ENCODE measurements around the gene GARIN5B. TPM values are rescaled to one million over a fixed set of nuclear protein-coding genes. Genes with fewer than 3 reads are reported as not detected.
A peak's percentile ranks its signal among the peaks of the same experiment; 100 is the strongest.

GARIN5B gene
- total RNA-seq, 3 donors from 2014 or later: not detected

DNA sequence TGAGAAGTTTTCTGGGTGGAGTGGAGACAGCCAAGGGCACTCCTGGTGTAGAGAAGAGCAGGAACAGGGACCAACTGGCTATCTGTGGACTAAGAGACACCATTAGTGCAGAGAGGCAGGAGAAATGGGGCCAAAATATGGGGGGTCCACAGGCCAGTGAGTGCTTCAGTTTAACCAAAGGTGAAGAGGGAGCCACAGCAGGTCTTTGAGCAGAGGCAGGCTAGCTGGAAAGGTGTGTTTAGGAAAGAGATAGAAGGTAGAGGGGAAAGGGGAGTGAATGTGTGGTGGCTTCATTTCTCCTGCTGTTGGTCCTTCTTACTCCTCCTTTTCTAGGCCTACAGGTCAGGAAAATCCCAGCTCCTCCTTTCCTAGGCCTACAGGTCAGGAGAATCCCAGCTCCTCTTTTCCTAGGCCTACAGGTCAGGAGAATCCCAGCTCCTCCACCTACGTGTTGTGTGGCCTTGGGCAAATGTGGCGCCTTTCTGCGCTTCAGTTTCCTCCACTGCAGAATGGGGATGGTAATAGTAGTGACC, 19.5 kb upstream of the GARIN5B start:
- ATAC-seq (no peak), DNase-seq (no peak)
- TF ChIP-seq, protein P1, sequence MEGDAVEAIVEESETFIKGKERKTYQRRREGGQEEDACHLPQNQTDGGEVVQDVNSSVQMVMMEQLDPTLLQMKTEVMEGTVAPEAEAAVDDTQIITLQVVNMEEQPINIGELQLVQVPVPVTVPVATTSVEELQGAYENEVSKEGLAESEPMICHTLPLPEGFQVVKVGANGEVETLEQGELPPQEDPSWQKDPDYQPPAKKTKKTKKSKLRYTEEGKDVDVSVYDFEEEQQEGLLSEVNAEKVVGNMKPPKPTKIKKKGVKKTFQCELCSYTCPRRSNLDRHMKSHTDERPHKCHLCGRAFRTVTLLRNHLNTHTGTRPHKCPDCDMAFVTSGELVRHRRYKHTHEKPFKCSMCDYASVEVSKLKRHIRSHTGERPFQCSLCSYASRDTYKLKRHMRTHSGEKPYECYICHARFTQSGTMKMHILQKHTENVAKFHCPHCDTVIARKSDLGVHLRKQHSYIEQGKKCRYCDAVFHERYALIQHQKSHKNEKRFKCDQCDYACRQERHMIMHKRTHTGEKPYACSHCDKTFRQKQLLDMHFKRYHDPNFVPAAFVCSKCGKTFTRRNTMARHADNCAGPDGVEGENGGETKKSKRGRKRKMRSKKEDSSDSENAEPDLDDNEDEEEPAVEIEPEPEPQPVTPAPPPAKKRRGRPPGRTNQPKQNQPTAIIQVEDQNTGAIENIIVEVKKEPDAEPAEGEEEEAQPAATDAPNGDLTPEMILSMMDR (IDR thresholded peaks at IDR 0.05): no peak
- Histone ChIP-seq H3K36me3 (ENCODE audit: low read depth) (no peaks in the 10 kb centered on the region), H3K4me3 (no peak overlapping the region), H3K9me3 (no peaks in the 10 kb centered on the region), H3K4me1 (ENCODE audit: low read depth) (peaks cover 28% of the 10 kb centered on the region)
- intact Hi-C loops (cut with DNase I, micrococcal nuclease): loop anchor here (10.0 kb wide), 2 partner anchors 78 to 88 kb away; no protein-coding TSS in a partner anchor

DNA sequence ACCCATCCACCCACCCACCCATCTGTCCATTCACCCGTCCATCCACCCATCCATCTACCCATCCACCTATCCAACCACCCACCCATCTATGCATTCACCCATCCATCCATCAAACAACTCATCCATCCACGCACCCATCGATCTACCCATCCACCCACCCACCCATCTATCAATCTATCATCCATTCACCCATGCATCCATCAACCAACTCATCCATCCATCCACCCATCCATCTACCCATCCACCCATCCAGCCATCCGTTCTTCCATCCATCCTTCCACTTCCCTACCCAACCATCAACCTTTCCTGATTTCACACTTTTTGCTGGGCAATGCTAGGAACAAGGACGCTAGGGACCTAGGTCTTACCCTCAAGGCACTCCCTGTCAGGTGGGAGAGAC, 19.0 kb upstream of the GARIN5B start:
- no peak overlapping the region for H3K4me3 ChIP-seq
- no peaks in the 10 kb centered on the region for H3K36me3 ChIP-seq (ENCODE audit: low read depth)
- H3K4me1 ChIP-seq (ENCODE audit: low read depth): peaks cover 22% of the 10 kb centered on the region
- TF ChIP-seq, protein P1 (IDR thresholded peaks at IDR 0.05): no peak
- DNase-seq (no peak), ATAC-seq (no peak)
- intact Hi-C loops (cut with DNase I, micrococcal nuclease): loop anchor here (10.0 kb wide), 2 partner anchors 77 to 87 kb away; no protein-coding TSS in a partner anchor
- no peaks in the 10 kb centered on the region for H3K9me3 ChIP-seq

DNA sequence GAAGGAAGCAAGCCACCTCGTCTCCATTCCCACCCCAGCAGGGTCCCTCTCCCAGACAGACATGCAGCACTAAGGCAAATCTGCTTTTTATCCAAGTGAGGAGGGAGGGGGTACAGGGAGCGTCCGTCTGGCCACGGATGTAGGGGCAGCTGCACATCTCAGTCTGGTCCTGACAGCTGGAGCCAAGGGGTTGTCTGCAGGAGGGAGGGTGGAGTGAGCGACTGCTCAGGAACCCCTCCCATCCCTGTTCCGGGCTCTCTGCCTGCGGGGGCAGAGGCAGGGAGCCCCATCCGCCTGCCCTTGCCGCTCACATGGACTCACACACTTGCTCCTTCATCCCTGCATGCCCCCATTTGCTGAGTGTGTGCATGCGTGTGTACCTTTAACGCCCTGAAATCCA, 16.1 kb upstream of the GARIN5B start:
- Histone ChIP-seq H3K4me1 (ENCODE audit: low read depth) (peaks cover 10% of the 10 kb centered on the region), H3K36me3 (ENCODE audit: low read depth) (no peaks in the 10 kb centered on the region), H3K9me3 (no peaks in the 10 kb centered on the region), H3K4me3 (no peak overlapping the region)
- TF ChIP-seq, protein P1 (IDR thresholded peaks at IDR 0.05): no peak
- DNase-seq: no peak
- no peak for ATAC-seq
- intact Hi-C loops (cut with DNase I, micrococcal nuclease): no loop called here

DNA sequence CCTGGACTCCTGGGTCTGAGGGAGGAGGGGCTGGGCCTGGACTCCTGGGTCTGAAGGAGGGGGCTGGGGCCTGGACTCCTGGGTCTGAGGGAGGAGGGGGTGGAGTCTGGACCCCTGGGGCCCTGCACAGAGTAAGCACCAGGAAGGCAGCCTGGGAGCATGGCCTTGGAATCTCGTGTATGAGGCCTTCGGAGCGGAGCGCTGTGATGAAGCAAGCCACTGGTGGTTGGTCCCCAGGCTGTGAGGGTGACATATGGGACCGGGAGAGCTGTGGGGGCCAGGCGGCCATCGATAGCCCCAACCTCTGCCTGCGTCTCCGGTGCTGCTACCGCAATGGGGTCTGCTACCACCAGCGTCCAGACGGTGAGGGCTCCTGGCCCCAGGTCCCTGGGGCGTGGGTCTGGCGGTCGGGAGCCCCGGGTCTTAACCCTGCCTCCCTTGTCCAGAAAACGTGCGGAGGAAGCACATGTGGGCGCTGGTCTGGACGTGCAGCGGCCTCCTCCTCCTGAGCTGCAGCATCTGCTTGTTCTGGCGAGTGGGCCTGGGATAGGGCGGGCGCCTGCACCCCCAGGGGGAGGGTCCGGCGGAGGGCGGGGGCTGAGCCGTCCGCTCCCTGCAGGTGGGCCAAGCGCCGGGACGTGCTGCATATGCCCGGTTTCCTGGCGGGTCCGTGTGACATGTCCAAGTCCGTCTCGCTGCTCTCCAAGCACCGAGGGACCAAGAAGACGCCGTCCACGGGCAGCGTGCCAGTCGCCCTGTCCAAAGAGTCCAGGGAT, 14.5 kb upstream of the GARIN5B start:
- no peak for ATAC-seq
- no peaks in the 10 kb centered on the region for H3K36me3 ChIP-seq (ENCODE audit: low read depth)
- H3K4me1 ChIP-seq (ENCODE audit: low read depth): no peaks in the 10 kb centered on the region
- no peak overlapping the region for H3K4me3 ChIP-seq
- TF ChIP-seq, protein P1 (IDR thresholded peaks at IDR 0.05): no peak
- H3K9me3 ChIP-seq: no peaks in the 10 kb centered on the region
- DNase-seq: no peak
- intact Hi-C loops (cut with DNase I, micrococcal nuclease): no loop called here

DNA sequence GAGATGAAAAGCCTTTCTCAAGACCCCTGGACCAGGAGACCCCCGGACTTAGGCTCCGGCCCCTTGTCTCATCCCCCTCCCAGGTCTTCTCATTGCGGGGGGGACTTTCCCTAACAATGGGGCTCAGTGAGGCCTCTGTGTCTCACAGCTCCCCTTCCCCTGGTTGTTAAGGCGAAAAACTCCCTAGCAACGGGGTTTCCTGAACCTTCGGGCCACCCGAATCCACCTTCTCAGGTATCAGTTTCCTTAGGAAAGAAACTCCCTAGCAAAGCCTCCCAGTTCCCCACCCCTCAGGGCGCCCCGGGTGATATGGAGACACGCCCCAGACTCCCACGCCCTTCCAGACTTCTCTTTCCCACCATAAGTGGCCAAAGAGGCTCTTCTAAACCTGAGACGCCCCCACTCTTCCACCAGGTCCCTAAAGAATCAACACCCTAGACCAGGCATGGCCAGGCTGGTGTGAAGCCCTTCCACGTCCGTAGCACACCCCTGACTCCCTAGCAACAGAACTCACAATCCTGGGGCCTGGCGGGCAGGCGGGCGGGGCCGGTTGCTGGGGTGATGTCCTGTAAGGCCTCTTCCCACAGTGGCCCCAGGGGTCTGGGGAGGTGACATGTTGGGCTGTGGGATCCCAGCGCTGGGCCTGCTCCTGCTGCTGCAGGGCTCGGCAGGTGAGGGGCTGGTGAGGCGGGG, 13.3 kb upstream of the GARIN5B start, which contains the start of gene TMEM190:
Gene TMEM190, plus strand, starts transcription at position 586 of the 693 bp plus-strand sequence. Its CDS starts 28 bp downstream, at position 614.
- ATAC-seq (peak; percentile 43), DNase-seq (no peak)
- no peak within 1 kb of the TSS for H3K4me3 ChIP-seq
- intact Hi-C loops (cut with DNase I, micrococcal nuclease): no loop called here
- no peaks in the 10 kb centered on the region for H3K9me3 ChIP-seq
- H3K36me3 ChIP-seq (ENCODE audit: low read depth): no peaks in the 10 kb centered on the region
- TF ChIP-seq, protein P1 (IDR thresholded peaks at IDR 0.05): no peak
- H3K4me1 ChIP-seq (ENCODE audit: low read depth): no peaks in the 10 kb centered on the region

Measured in mucosa of descending colon (tissue), 3 donors.